Psoas muscle (tissue), 8 donors: Measurements from ENCODE around the gene PITPNM3. TPM values are rescaled to one million over a fixed set of nuclear protein-coding genes. Genes with fewer than 3 reads are reported as not detected.

ENCODE experiments used
- ATAC-seq, 4 donors: fragments of 200-7000 bp; cut with Tn5 transposase; one replicate each; pipeline ENCODE4 v1.9.1; 2020; ENCODE audit warnings: moderate library complexity in 3 of 4, mild to moderate bottlenecking in 2 of 4
- DNase-seq, 2 donors: peaks; one replicate each; pipeline ENCODE4 v3.0.0-alpha.2; 2020
- H3K27ac ChIP-seq: fragments of 200-600 bp; one replicate; pipeline ENCODE4 v1.8.0; 2022
- H3K27me3 ChIP-seq, 3 donors: fragments of 200-600 bp in 1 of 3; one replicate each; pipeline versions ENCODE4 v1.6.1 to v1.8.0; 2013 to 2022; ENCODE audit warnings: low read length in 2 of 3, mild to moderate bottlenecking in 2 of 3, moderate library complexity in 1 of 3; ENCODE audit not compliant: insufficient read depth in 3 of 3
- H3K36me3 ChIP-seq, 2 donors: fragments of 200-600 bp in 1 of 2; one replicate each; pipeline versions ENCODE4 v1.6.1 to v1.8.0; 2013 to 2022; ENCODE audit warnings: low read depth in 1 of 2, mild to moderate bottlenecking in 1 of 2, moderate library complexity in 1 of 2; ENCODE audit not compliant: insufficient read depth in 1 of 2
- H3K4me1 ChIP-seq: fragments of 200-600 bp; one replicate; pipeline ENCODE4 v1.8.0; 2022
- H3K4me3 ChIP-seq: fragments of 200-600 bp; one replicate; pipeline ENCODE4 v1.8.0; 2022; ENCODE audit warnings: mild to moderate bottlenecking
- H3K9me3 ChIP-seq: fragments of 200-600 bp; one replicate; pipeline ENCODE4 v1.8.0; 2022
- CTCF ChIP-seq: fragments of 200-600 bp; IDR thresholded peaks from one replicate; pipeline ENCODE4 v1.8.0; 2022; ENCODE audit warnings: antibody characterized with exemption
- WGBS, 3 donors: extraction: QIAGEN DNeasy Blood & Tissue Kit; methylation state at CpG; one replicate each; pipeline versions ENCODE4 v1.1.6 to v1.1.7; 2013; 5-methylcytosine and 5-hydroxymethylcytosine counted together
- intact Hi-C, 2 donors: fragments of 100-400 bp; cut with DNase I; formaldehyde crosslinking; loops; one replicate each; pipeline versions ENCODE4 v1.11.0 to v1.14.2; 2022
- polyA plus RNA-seq, 3 donors: library from polyadenylated mRNA; stranded (reverse); fragments of 200-250 nt; gene quantifications; one replicate each; pipeline ENCODE4 v1.2.3, GENCODE V29; 2013
- total RNA-seq, 4 donors: library from RNA; stranded (reverse); fragmentation: NEBNext Ultra II Directional in 2 of 4; extraction: Animal tissue kit (Norgen Biotek cat#: 25700) in 2 of 4; gene quantifications; one replicate each; pipeline versions ENCODE4 v1.2.1 to v1.2.4, GENCODE V29; 2021 to 2023
- donor health status: healthy with polysubstance abuse.
- donor health status: DM: no; HTN: no; CAD: no; lungs with moderate emphysema.
- donor health status: Bipolar disorder and iron deficiency.
- donor health status: healthy.
- donor health status: DM: yes; HTN: yes; CAD: no.
- donor health status: DM: no; HTN: no; CAD: no.
- donor health status: DM: no; HTN: no; CAD: no.
- donor health status: DM: yes; HTN: yes; CAD: no.

The PITPNM3 gene
- total and polyA plus RNA-seq, 7 donors = 0.08 to 0.65 (median 0.32) TPM

GRCh38 chr17:6592173-6592572, 35.8 kb upstream of the PITPNM3 start:
- H3K36me3 ChIP-seq = peaks cover 2 to 77% of the 10 kb centered on the region in 2 donors
- no peaks in the 10 kb centered on the region for H3K4me1 ChIP-seq
- no peak for TF ChIP-seq CTCF
- no peak overlapping the region for H3K27ac ChIP-seq
- intact Hi-C loops = no loop called here
- WGBS, 3 donors = 92 to 97% (median 97%) methylated on average over 6 of the region's 6 CpGs
- H3K9me3 ChIP-seq = no peaks in the 10 kb centered on the region
- DNase-seq (no peak), ATAC-seq (no peak)
- H3K27me3 ChIP-seq = peaks cover 0 to 2% (median 0%) of the 10 kb centered on the region in 3 donors
- H3K4me3 ChIP-seq = no peak overlapping the region

GRCh38 chr17:6591599-6592158, 35.3 kb upstream of the PITPNM3 start:
- intact Hi-C loops = no loop called here
- Histone ChIP-seq H3K9me3 (no peaks in the 10 kb centered on the region), H3K36me3 (peaks cover 2 to 82% of the 10 kb centered on the region in 2 donors), H3K27ac (no peak overlapping the region), H3K27me3 (peaks cover 0 to 2% (median 0%) of the 10 kb centered on the region in 3 donors), H3K4me3 (no peak overlapping the region), H3K4me1 (no peaks in the 10 kb centered on the region)
- WGBS, 3 donors = 63 to 76% (median 76%) methylated on average over 7 of the region's 7 CpGs
- DNase-seq = no peak
- ATAC-seq = peak in 2 of 4 donors; percentile 29 to 34
- TF ChIP-seq CTCF = no peak

GRCh38 chr17:6589266-6589946, 33.1 kb upstream of the PITPNM3 start:
- peaks cover 0 to 2% (median 0%) of the 10 kb centered on the region in 3 donors for H3K27me3 ChIP-seq
- H3K36me3 ChIP-seq = peaks cover 10 to 80% of the 10 kb centered on the region in 2 donors
- H3K4me3 ChIP-seq = no peak overlapping the region
- WGBS, 3 donors = 94 to 97% (median 94%) methylated on average over 15 of the region's 15 CpGs
- H3K27ac ChIP-seq = no peak overlapping the region
- no peaks in the 10 kb centered on the region for H3K9me3 ChIP-seq
- intact Hi-C loops = no loop called here
- ATAC-seq = no peak
- no peak for DNase-seq
- H3K4me1 ChIP-seq = no peaks in the 10 kb centered on the region
- TF ChIP-seq CTCF = no peak

- no peak for TF ChIP-seq CTCF
- 89 to 94% (median 93%) methylated on average over 5 of the region's 5 CpGs for WGBS, 3 donors
- intact Hi-C loops = no loop called here
Observed at GRCh38 chr17:6588165-6588564, 31.8 kb upstream of the PITPNM3 start.

More at GRCh38 chr17:6588165-6588564, 31.8 kb upstream of the PITPNM3 start:
- Histone ChIP-seq H3K27ac (no peak overlapping the region), H3K27me3 (peaks cover 0 to 2% (median 0%) of the 10 kb centered on the region in 3 donors), H3K36me3 (peaks cover 11 to 80% of the 10 kb centered on the region in 2 donors), H3K4me1 (no peaks in the 10 kb centered on the region), H3K9me3 (no peaks in the 10 kb centered on the region), H3K4me3 (no peak overlapping the region)
- ATAC-seq (no peak), DNase-seq (no peak)
